ENCODE measurements around the gene RIN1. TPM values are rescaled to one million over a fixed set of nuclear protein-coding genes. Genes with fewer than 3 reads are reported as not detected.
A peak's percentile ranks its signal among the peaks of the same experiment; 100 is the strongest.

RIN1 gene
- 13.0 and 16.9 TPM in 2 replicates for polyA plus RNA-seq (2012; rRNA removed)
- polyA plus RNA-seq (2012; cell fraction: cytosol; rRNA removed): 6.1 and 9.3 TPM in 2 replicates
- polyA plus RNA-seq (2012; cell fraction: nucleus; rRNA removed): 71.9 and 87.9 TPM in 2 replicates

- Histone ChIP-seq H3K4me3 (ENCODE audit: low read depth in 2 of 2, low read length in 1 of 2) (peak within 1 kb of the TSS; percentile 68 to 69), H3K27ac (ENCODE audit: low read depth in 2 of 2, low read length in 1 of 2) (peak within 1 kb of the TSS; percentile 94), H3K9me3 (no peaks in the 10 kb centered on the region), H3K4me1 (ENCODE audit: control insufficient read depth in 1 of 2, insufficient read depth in 2 of 2, low read depth in 1 of 2, low read length in 1 of 2) (peaks cover 27 to 44% of the 10 kb centered on the region in 2 experiments), H3K4me2 (peak within 1 kb of the TSS; percentile 90), H3K79me2 (ENCODE audit: insufficient read depth) (peaks cover 17% of the 10 kb centered on the region), H3K36me3 (replicated peaks in 1 of 2; ENCODE audit: control insufficient read depth in 1 of 2, insufficient read depth in 2 of 2, low read length in 1 of 2) (peaks cover 15 to 52% of the 10 kb centered on the region in 2 experiments), H2AFZ (ENCODE audit: low read depth) (no peak within 1 kb of the TSS), H3F3A (replicated peaks; ENCODE audit: insufficient read depth) (peaks cover 10% of the 10 kb centered on the region), H4K20me1 (ENCODE audit: insufficient read depth) (no peaks in the 10 kb centered on the region; the same call in 1 of the 2 replicates), H3K9ac (peak within 1 kb of the TSS; percentile 87), H3K27me3 (ENCODE audit: insufficient read depth) (no peaks in the 10 kb centered on the region), H3K9me2 (no peaks in the 10 kb centered on the region)
- WGBS (ENCODE audit: low lambda C conversion rate): 6% methylated on average over 14 of the region's 22 CpGs
- POLR2A ChIA-PET: interaction anchor here (0.7 to 3.2 kb wide), 4 partner anchors 24 to 69 kb away, joined by 3 to 33 read pairs (median 6); partner anchors contain the start of genes RAB1B and SLC29A2
- CTCF ChIA-PET: interaction anchor here (0.6 to 8.8 kb wide), 20 partner anchors 8 to 173 kb away, joined by 3 to 280 read pairs (median 5); partner anchors contain the start of genes B4GAT1, BRMS1, CD248 and RAB1B
- peak; percentile 94 for DNase-seq
- TF ChIP-seq ZBTB33 (IDR thresholded peaks at IDR 0.05; ENCODE audit: borderline replicate concordance, low read depth): peak; percentile 74; the same call in 1 of the 2 replicates
- TF ChIP-seq TCF12 (IDR thresholded peaks at IDR 0.05): peak; percentile 84
- peak; percentile 95; the same call in 1 of the 2 replicates for TF ChIP-seq SIN3A (IDR thresholded peaks at IDR 0.05; ENCODE audit: borderline replicate concordance, low read depth, low read length)
- no peak for TF ChIP-seq GATA2 (CRISPR knock-in tag; IDR thresholded peaks at IDR 0.05)
- peak; percentile 73; the same call in 1 of the 2 replicates for TF ChIP-seq FOSL2 (IDR thresholded peaks at IDR 0.05; ENCODE audit: borderline replicate concordance, low read depth)
- peak; percentile 49; the same call in 1 of the 2 replicates for TF ChIP-seq REST (IDR thresholded peaks at IDR 0.05; ENCODE audit: low read depth, low read length)
- TF ChIP-seq SMC3 (IDR thresholded peaks at IDR 0.05; ENCODE audit: low read depth, low read length): peak; percentile 65
- TF ChIP-seq ELF1 (IDR thresholded peaks at IDR 0.05): peak; percentile 65; the same call in 1 of the 2 replicates
- no peak for TF ChIP-seq MEF2A (IDR thresholded peaks at IDR 0.05; ENCODE audit: borderline replicate concordance, low read depth)
- peak; percentile 47 to 78; a peak in 3 of 4 replicates for TF ChIP-seq EP300 (IDR thresholded peaks at IDR 0.05; ENCODE audit: borderline replicate concordance in 1 of 2, low read depth in 1 of 2, low read length in 1 of 2)
- TF ChIP-seq RFX5 (IDR thresholded peaks at IDR 0.05; ENCODE audit: low read length): peak; percentile 52; the same call in 1 of the 2 replicates
- peak; percentile 85 for TF ChIP-seq MAX (IDR thresholded peaks at IDR 0.05; ENCODE audit: low read depth)
- TF ChIP-seq NFIC (IDR thresholded peaks at IDR 0.05; ENCODE audit: borderline replicate concordance): 0 out of 2 replicates have a peak, but pooled peaks have one; percentile 45
- peak; percentile 81 for TF ChIP-seq RAD21 (IDR thresholded peaks at IDR 0.05; ENCODE audit: low read length)
- peak; percentile 71 for TF ChIP-seq PBX3 (IDR thresholded peaks at IDR 0.05)
- no peak for TF ChIP-seq NRF1 (IDR thresholded peaks at IDR 0.05; ENCODE audit: low read depth, low read length)
- no peak for TF ChIP-seq FOXJ3 (CRISPR knock-in tag; IDR thresholded peaks at IDR 0.05)
- TF ChIP-seq USF1 (IDR thresholded peaks at IDR 0.05; ENCODE audit: borderline replicate concordance, low read depth): peak; percentile 63; the same call in 1 of the 2 replicates
- peak; percentile 46; the same call in 1 of the 2 replicates for TF ChIP-seq TEAD4 (IDR thresholded peaks at IDR 0.05; ENCODE audit: borderline replicate concordance, insufficient read depth)
- TF ChIP-seq POLR2AphosphoS5 (IDR thresholded peaks at IDR 0.05; ENCODE audit: low read depth, low read length): peak; percentile 63
- peak; percentile 81; the same call in 1 of the 2 replicates for TF ChIP-seq MXI1 (IDR thresholded peaks at IDR 0.05; ENCODE audit: low read depth, low read length)
- peak; percentile 82 for TF ChIP-seq TAF1 (IDR thresholded peaks at IDR 0.05; ENCODE audit: borderline replicate concordance, low read depth, low read length)
Measured at GRCh38 chr11:66336234-66337102, at the start of gene RIN1. Gene RIN1 (minus strand): TSS chr11:66336434. CDS start chr11:66336402, 32 bp downstream.

Data from SK-N-SH (cell line).